ENCODE data around the gene MOGAT1. TPM values are rescaled to one million over a fixed set of nuclear protein-coding genes. Genes with fewer than 3 reads are reported as not detected.

Gene MOGAT1
- polyA plus RNA-seq, 1 of the 3 experiments (the other 2 are of a cell fraction): not detected

- Histone ChIP-seq H3K27me3 (ENCODE audit: insufficient read depth) (peaks cover 4% of the 10 kb centered on the region; the same call in 1 of the 2 replicates), H2AFZ (ENCODE audit: low read depth) (no peak overlapping the region), H3K27ac (ENCODE audit: low read depth in 2 of 2, low read length in 1 of 2) (no peak overlapping the region), H3K79me2 (ENCODE audit: insufficient read depth) (no peaks in the 10 kb centered on the region), H3K4me1 (ENCODE audit: control insufficient read depth in 1 of 2, insufficient read depth in 2 of 2, low read depth in 1 of 2, low read length in 1 of 2) (0 out of 4 replicates have a peak, but pooled peaks cover 0 to 7% of the 10 kb centered on the region in 2 experiments), H3K36me3 (replicated peaks in 1 of 2; ENCODE audit: control insufficient read depth in 1 of 2, insufficient read depth in 2 of 2, low read length in 1 of 2) (no peaks in the 10 kb centered on the region), H3K9me3 (no peaks in the 10 kb centered on the region), H3K9me2 (no peaks in the 10 kb centered on the region), H3K9ac (no peak overlapping the region), H3K4me3 (ENCODE audit: low read depth in 2 of 2, low read length in 1 of 2) (no peak overlapping the region), H3K4me2 (no peak overlapping the region), H3F3A (replicated peaks; ENCODE audit: insufficient read depth) (no peaks in the 10 kb centered on the region), H4K20me1 (ENCODE audit: insufficient read depth) (no peaks in the 10 kb centered on the region)
- no peak for TF ChIP-seq MEF2A (IDR thresholded peaks at IDR 0.05; ENCODE audit: borderline replicate concordance, low read depth)
- TF ChIP-seq CTCF (IDR thresholded peaks at IDR 0.05): no peak
- TF ChIP-seq PBX3 (IDR thresholded peaks at IDR 0.05): no peak
- no peak for TF ChIP-seq TCF12 (IDR thresholded peaks at IDR 0.05)
- no peak for TF ChIP-seq USF1 (IDR thresholded peaks at IDR 0.05; ENCODE audit: borderline replicate concordance, low read depth)
- no peak for TF ChIP-seq POLR2AphosphoS5 (IDR thresholded peaks at IDR 0.05; ENCODE audit: low read depth, low read length)
- no peak for TF ChIP-seq FOXJ3 (CRISPR knock-in tag; IDR thresholded peaks at IDR 0.05)
- no peak for TF ChIP-seq MXI1 (IDR thresholded peaks at IDR 0.05; ENCODE audit: low read depth, low read length)
- no peak for TF ChIP-seq SMC3 (IDR thresholded peaks at IDR 0.05; ENCODE audit: low read depth, low read length)
- no peak for TF ChIP-seq RXRA (IDR thresholded peaks at IDR 0.05; ENCODE audit: borderline replicate concordance, low read depth)
- TF ChIP-seq REST (IDR thresholded peaks at IDR 0.05; ENCODE audit: low read depth, low read length): no peak
- TF ChIP-seq EZH2phosphoT487 (IDR thresholded peaks at IDR 0.05; ENCODE audit: borderline replicate concordance, low read depth): no peak
- no peak for TF ChIP-seq ZBTB33 (IDR thresholded peaks at IDR 0.05; ENCODE audit: borderline replicate concordance, low read depth)
- no peak for TF ChIP-seq FOXM1 (IDR thresholded peaks at IDR 0.05; ENCODE audit: low read depth)
- no peak for TF ChIP-seq ELF1 (IDR thresholded peaks at IDR 0.05)
- TF ChIP-seq TEAD4 (IDR thresholded peaks at IDR 0.05; ENCODE audit: borderline replicate concordance, insufficient read depth): no peak
- no peak for TF ChIP-seq JUND (IDR thresholded peaks at IDR 0.05)
- no peak for TF ChIP-seq USF2 (IDR thresholded peaks at IDR 0.05; ENCODE audit: borderline replicate concordance, low read depth, low read length)
- no peak for TF ChIP-seq NFIC (IDR thresholded peaks at IDR 0.05; ENCODE audit: borderline replicate concordance)
- ChIA-PET POLR2A (no interaction called here), CTCF (interaction anchor here (0.7 to 1.8 kb wide), 5 partner anchors 10 to 662 kb away, joined by 3 to 8 read pairs (median 4); no protein-coding TSS in a partner anchor)
- no peak for DNase-seq
- 72% methylated on average over 5 of the region's 5 CpGs for WGBS (ENCODE audit: low lambda C conversion rate)
Measured at GRCh38 chr2:222686086-222686750, 14.8 kb downstream of the MOGAT1 start.

All from SK-N-SH (cell line).